ENCODE data around the gene MAGEC1. TPM values are rescaled to one million over a fixed set of nuclear protein-coding genes. Genes with fewer than 3 reads are reported as not detected.
"Not testable (repeated sequence)": the region's sequence is repeated elsewhere in the genome, so short reads cannot be mapped to it uniquely, and the experiment has no call there.

The MAGEC1 gene
- total RNA-seq, 1 experiment from 2014 or later = not detected

GRCh38 chrX:141879616-141880015 lies 24.1 kb upstream of the MAGEC1 start:
- H3K4me1 Mint-ChIP-seq (ENCODE audit: low read depth, unreplicated experiment) = no peaks in the 10 kb centered on the region
- H3K36me3 Mint-ChIP-seq (ENCODE audit: insufficient read depth, unreplicated experiment) = no peaks in the 10 kb centered on the region
- H3K27ac Mint-ChIP-seq (ENCODE audit: unreplicated experiment) = no peak overlapping the region
- H3K9me3 Mint-ChIP-seq (ENCODE audit: unreplicated experiment) = no peaks in the 10 kb centered on the region
- H3K4me3 ChIP-seq (ENCODE audit: low read depth, low read length) = no peak overlapping the region
- ChIA-PET CTCF (no interaction called here), POLR2A (no interaction called here)
- no peaks in the 10 kb centered on the region for H3K9me3 ChIP-seq
- DNase-seq = no peak
- no TSS peak for BruUV-seq (replicated peaks)
- intact Hi-C loops (cut with micrococcal nuclease; ENCODE audit: unreplicated experiment) = no loop called here
- H3K4me1 ChIP-seq = no peaks in the 10 kb centered on the region
- no peaks in the 10 kb centered on the region for H3K27me3 Mint-ChIP-seq (ENCODE audit: insufficient read depth, unreplicated experiment)
- no peaks in the 10 kb centered on the region for H3K36me3 ChIP-seq (ENCODE audit: control insufficient read depth, insufficient read depth, low read length)
- no peak for TF ChIP-seq CTCF (IDR thresholded peaks at IDR 0.05; ENCODE audit: insufficient read depth in 1 of 2, low read depth in 1 of 2, low read length in 1 of 2, severe bottlenecking in 1 of 2, unreplicated experiment in 1 of 2)
- H3K27me3 ChIP-seq (replicated peaks; ENCODE audit: control insufficient read depth, insufficient read depth, low read length) = no peaks in the 10 kb centered on the region
- no peak overlapping the region for H3K4me3 Mint-ChIP-seq (ENCODE audit: unreplicated experiment)

DNA sequence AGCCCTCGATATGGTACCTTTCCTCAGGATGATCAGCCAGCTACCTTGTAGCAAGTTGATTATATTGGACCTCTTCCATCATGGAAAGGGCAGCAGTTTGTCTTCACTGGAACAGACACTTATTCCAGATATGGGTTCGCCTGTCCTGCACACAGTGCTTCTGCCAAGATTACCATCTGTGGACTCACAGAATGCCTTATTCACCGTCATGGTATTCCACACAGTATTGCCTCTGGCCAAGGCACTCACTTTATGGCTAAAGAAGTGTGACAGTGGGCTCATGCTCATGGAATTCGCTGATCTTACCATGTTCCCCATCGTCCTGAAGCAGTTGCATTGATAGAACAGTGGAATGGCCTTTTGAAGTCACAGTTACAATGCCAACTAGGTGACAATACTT lies 14.9 kb upstream of the MAGEC1 start:
- DNase-seq; POLR2A ChIA-PET; H3K4me3 ChIP-seq (ENCODE audit: low read depth, low read length); H3K27me3 ChIP-seq (replicated peaks; ENCODE audit: control insufficient read depth, insufficient read depth, low read length); BruUV-seq (replicated peaks); H3K9me3 Mint-ChIP-seq (ENCODE audit: unreplicated experiment); H3K9me3 ChIP-seq; H3K36me3 Mint-ChIP-seq (ENCODE audit: insufficient read depth, unreplicated experiment); H3K4me1 ChIP-seq; intact Hi-C loops (cut with micrococcal nuclease; ENCODE audit: unreplicated experiment); H3K4me3 Mint-ChIP-seq (ENCODE audit: unreplicated experiment); H3K27me3 Mint-ChIP-seq (ENCODE audit: insufficient read depth, unreplicated experiment); H3K4me1 Mint-ChIP-seq (ENCODE audit: low read depth, unreplicated experiment); H3K36me3 ChIP-seq (ENCODE audit: control insufficient read depth, insufficient read depth, low read length); CTCF ChIA-PET; H3K27ac Mint-ChIP-seq (ENCODE audit: unreplicated experiment): not testable (repeated sequence)

DNA sequence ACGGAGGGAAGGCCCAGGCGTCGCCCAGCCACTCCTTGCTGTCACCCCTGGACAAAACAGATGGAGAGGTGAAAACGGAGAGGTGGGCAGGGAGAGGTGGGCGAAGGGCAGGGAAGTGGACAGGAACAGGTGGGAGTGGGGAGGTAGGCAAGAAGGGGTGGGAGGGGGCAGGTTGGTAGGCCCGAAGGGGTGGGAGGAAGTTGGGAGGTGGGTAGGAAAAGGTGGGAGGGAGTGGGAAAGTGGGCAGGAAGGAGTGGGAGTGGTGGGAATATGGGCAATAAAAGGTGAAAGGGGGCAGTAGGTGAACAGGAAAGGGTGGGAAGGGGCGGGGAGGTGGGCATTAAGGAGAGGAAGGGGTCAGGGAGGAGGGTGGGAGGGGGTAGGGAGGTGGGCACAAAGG lies 9.0 kb upstream of the MAGEC1 start:
- DNase-seq = no peak
- Mint-ChIP-seq H3K4me1 (ENCODE audit: low read depth, unreplicated experiment) (no peaks in the 10 kb centered on the region), H3K9me3 (ENCODE audit: unreplicated experiment) (no peaks in the 10 kb centered on the region), H3K4me3 (ENCODE audit: unreplicated experiment) (no peak overlapping the region), H3K27me3 (ENCODE audit: insufficient read depth, unreplicated experiment) (no peaks in the 10 kb centered on the region), H3K27ac (ENCODE audit: unreplicated experiment) (no peak overlapping the region), H3K36me3 (ENCODE audit: insufficient read depth, unreplicated experiment) (no peaks in the 10 kb centered on the region)
- POLR2A ChIA-PET = no interaction called here
- no peaks in the 10 kb centered on the region for H3K9me3 ChIP-seq
- H3K4me1 ChIP-seq = no peaks in the 10 kb centered on the region
- no TSS peak for BruUV-seq (replicated peaks)
- CTCF ChIA-PET = no interaction called here
- no peaks in the 10 kb centered on the region for H3K27me3 ChIP-seq (replicated peaks; ENCODE audit: control insufficient read depth, insufficient read depth, low read length)
- no peaks in the 10 kb centered on the region for H3K36me3 ChIP-seq (ENCODE audit: control insufficient read depth, insufficient read depth, low read length)
- H3K4me3 ChIP-seq (ENCODE audit: low read depth, low read length) = no peak overlapping the region
- intact Hi-C loops (cut with micrococcal nuclease; ENCODE audit: unreplicated experiment) = no loop called here
- TF ChIP-seq CTCF (IDR thresholded peaks at IDR 0.05; ENCODE audit: insufficient read depth in 1 of 2, low read depth in 1 of 2, low read length in 1 of 2, severe bottlenecking in 1 of 2, unreplicated experiment in 1 of 2) = no peak

DNA sequence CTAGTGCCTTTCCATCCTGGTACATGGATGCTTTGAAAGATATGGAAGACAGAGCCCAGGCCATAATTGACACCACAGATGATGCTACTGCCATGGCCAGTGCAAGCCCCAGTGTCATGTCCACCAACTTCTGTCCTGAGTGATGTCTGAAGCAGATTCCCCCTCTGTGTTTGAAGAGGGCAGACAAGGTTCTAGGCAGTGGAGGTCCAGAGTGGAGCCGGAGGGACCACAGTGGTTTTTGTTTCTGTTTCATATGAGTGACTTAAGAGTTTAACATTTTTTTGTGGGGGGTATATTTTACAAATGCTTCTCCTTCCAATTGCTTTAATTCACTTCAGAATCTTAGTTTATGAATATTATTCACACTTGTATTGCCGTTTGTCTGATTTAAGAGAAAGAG lies 6.0 kb upstream of the MAGEC1 start:
- ChIA-PET CTCF (no interaction called here), POLR2A (no interaction called here)
- Mint-ChIP-seq H3K36me3 (ENCODE audit: insufficient read depth, unreplicated experiment) (no peaks in the 10 kb centered on the region), H3K4me1 (ENCODE audit: low read depth, unreplicated experiment) (no peaks in the 10 kb centered on the region), H3K4me3 (ENCODE audit: unreplicated experiment) (no peak overlapping the region), H3K9me3 (ENCODE audit: unreplicated experiment) (no peaks in the 10 kb centered on the region), H3K27ac (ENCODE audit: unreplicated experiment) (no peak overlapping the region), H3K27me3 (ENCODE audit: insufficient read depth, unreplicated experiment) (no peaks in the 10 kb centered on the region)
- no peaks in the 10 kb centered on the region for H3K36me3 ChIP-seq (ENCODE audit: control insufficient read depth, insufficient read depth, low read length)
- no peaks in the 10 kb centered on the region for H3K4me1 ChIP-seq
- no peaks in the 10 kb centered on the region for H3K9me3 ChIP-seq
- DNase-seq = no peak
- no TSS peak for BruUV-seq (replicated peaks)
- TF ChIP-seq CTCF (IDR thresholded peaks at IDR 0.05; ENCODE audit: insufficient read depth in 1 of 2, low read depth in 1 of 2, low read length in 1 of 2, severe bottlenecking in 1 of 2, unreplicated experiment in 1 of 2) = no peak
- H3K27me3 ChIP-seq (replicated peaks; ENCODE audit: control insufficient read depth, insufficient read depth, low read length) = no peaks in the 10 kb centered on the region
- no peak overlapping the region for H3K4me3 ChIP-seq (ENCODE audit: low read depth, low read length)
- intact Hi-C loops (cut with micrococcal nuclease; ENCODE audit: unreplicated experiment) = no loop called here

Measured in Caco-2 (cell line).